IMR-90 (cell line): Measurements from ENCODE around the gene FOXA2. TPM values are rescaled to one million over a fixed set of nuclear protein-coding genes. Genes with fewer than 3 reads are reported as not detected.

Experiments used
- ATAC-seq: fragments of 200-7000 bp; cut with Tn5 transposase; 2 replicates; pipeline ENCODE4 v1.9.1; 2020; ENCODE audit warnings: low read depth, mild to moderate bottlenecking, moderate library complexity
- BruUV-seq: library from RNA; stranded (reverse); fragments of 400-500 nt; replicated peaks from 2 replicates; lab custom pipeline; 2021; lab: Mats Ljungman, UMichigan
- CTCF ChIA-PET: fragments of 300-600 bp; formaldehyde crosslinking; extraction: SDS; loops from one replicate; lab custom pipeline; 2021; ENCODE audit warnings: antibody characterized with exemption; lab: Yijun Ruan, JAX
- POLR2A ChIA-PET: fragments of 300-600 bp; sonication (Branson Sonifier 250); formaldehyde crosslinking; loops from one replicate; lab custom pipeline; 2022; ENCODE audit warnings: antibody characterized with exemption; ENCODE audit not compliant: unreplicated experiment; lab: Charles Lee
- DNase-seq: peaks from one replicate; pipeline ENCODE4 v3.0.0; 2013
- H2AFZ ChIP-seq: replicated peaks from 2 replicates; pipeline ENCODE3; 2013; ENCODE audit warnings: low read length, mild to moderate bottlenecking; ENCODE audit not compliant: poor library complexity
- H2AK5ac ChIP-seq: 2 replicates; pipeline ENCODE4 v1.6.1; 2013; ENCODE audit warnings: low read depth, low read length, inconsistent platforms
- H2AK9ac ChIP-seq: replicated peaks from 2 replicates; pipeline ENCODE3; 2013; ENCODE audit warnings: mild to moderate bottlenecking, low read depth, low read length, moderate library complexity; ENCODE audit not compliant: poor library complexity
- H2BK120ac ChIP-seq: 2 replicates; pipeline ENCODE4 v1.6.1; 2013; ENCODE audit warnings: low read depth, low read length, inconsistent platforms
- H2BK15ac ChIP-seq: 3 replicates; pipeline ENCODE4 v1.6.1; 2013; ENCODE audit warnings: low read depth, low read length, inconsistent platforms
- H2BK20ac ChIP-seq: 2 replicates; pipeline ENCODE4 v1.6.1; 2013; ENCODE audit warnings: low read depth, mild to moderate bottlenecking, inconsistent platforms, low read length, moderate library complexity
- H2BK5ac ChIP-seq: 2 replicates; pipeline ENCODE4 v1.6.1; 2013; ENCODE audit warnings: mild to moderate bottlenecking, low read depth, low read length, inconsistent platforms; ENCODE audit not compliant: poor library complexity, severe bottlenecking
- H3K14ac ChIP-seq: replicated peaks from 2 replicates; pipeline ENCODE4 v1.6.1; 2013; ENCODE audit warnings: low read depth, low read length, inconsistent platforms
- H3K18ac ChIP-seq: 2 replicates; pipeline ENCODE4 v1.6.1; 2013; ENCODE audit warnings: low read depth, low read length, control low read depth
- H3K23ac ChIP-seq: 2 replicates; pipeline ENCODE4 v1.6.1; 2013; ENCODE audit warnings: low read depth, low read length, inconsistent platforms
- H3K27ac ChIP-seq: 2 replicates; pipeline ENCODE4 v1.5.1; 2013; ENCODE audit warnings: mild to moderate bottlenecking, control low read depth, low read length; ENCODE audit not compliant: insufficient read depth
- H3K27me3 ChIP-seq: 2 replicates; pipeline ENCODE4 v1.6.1; 2013; ENCODE audit warnings: low read length; ENCODE audit not compliant: control insufficient read depth, insufficient read depth
- H3K36me3 ChIP-seq: 2 replicates; pipeline ENCODE4 v1.6.1; 2013; ENCODE audit warnings: low read length, mixed read lengths; ENCODE audit not compliant: control insufficient read depth, insufficient read depth
- H3K4ac ChIP-seq: 2 replicates; pipeline ENCODE4 v1.6.1; 2013; ENCODE audit warnings: low read depth, low read length, inconsistent platforms
- H3K4me1 ChIP-seq: 2 replicates; pipeline ENCODE4 v1.6.1; 2013; ENCODE audit warnings: low read length, mixed read lengths; ENCODE audit not compliant: control insufficient read depth, insufficient read depth
- H3K4me2 ChIP-seq: 2 replicates; pipeline ENCODE4 v1.6.1; 2013; ENCODE audit warnings: low read depth, mild to moderate bottlenecking, control low read depth, low read length, moderate library complexity
- H3K4me3 ChIP-seq: 2 replicates; pipeline ENCODE4 v1.5.1; 2013; ENCODE audit warnings: low read depth, mild to moderate bottlenecking, control low read depth, low read length, moderate library complexity; ENCODE audit not compliant: insufficient read depth
- H3K56ac ChIP-seq: 2 replicates; pipeline ENCODE4 v1.6.1; 2013; ENCODE audit warnings: low read length, inconsistent platforms; ENCODE audit not compliant: insufficient read depth; ENCODE audit errors: extremely low read depth
- H3K79me1 ChIP-seq, 2 experiments: 2 replicates each; pipeline ENCODE4 v1.6.1; 2013; ENCODE audit warnings: low read length in 2 of 2, inconsistent platforms in 1 of 2, low read depth in 1 of 2
- H3K9ac ChIP-seq: 2 replicates; pipeline ENCODE4 v1.6.1; 2013; ENCODE audit warnings: low read depth, low read length, control low read depth
- H3K9me1 ChIP-seq: 2 replicates; pipeline ENCODE4 v1.6.1; 2013; ENCODE audit warnings: low read length, inconsistent platforms; ENCODE audit not compliant: insufficient read depth
- H3K9me3 ChIP-seq: 2 replicates; pipeline ENCODE4 v1.6.1; 2013; ENCODE audit warnings: low read length; ENCODE audit not compliant: control insufficient read depth, insufficient read depth
- H4K20me1 ChIP-seq: 2 replicates; pipeline ENCODE4 v1.6.1; 2013; ENCODE audit warnings: low read length, inconsistent platforms; ENCODE audit not compliant: insufficient read depth
- H4K5ac ChIP-seq: 2 replicates; pipeline ENCODE4 v1.6.1; 2013; ENCODE audit warnings: mild to moderate bottlenecking, low read depth, low read length, control low read depth
- H4K8ac ChIP-seq, 2 experiments: 2 replicates each; pipeline ENCODE4 v1.6.1; 2013; ENCODE audit warnings: low read depth in 2 of 2, low read length in 2 of 2, control low read depth in 1 of 2, inconsistent platforms in 1 of 2
- H4K91ac ChIP-seq: 2 replicates; pipeline ENCODE4 v1.6.1; 2013; ENCODE audit warnings: low read depth, low read length, inconsistent platforms; ENCODE audit not compliant: insufficient read depth
- NFE2L2 ChIP-seq: fragments of 150-350 bp; IDR thresholded peaks from 2 replicates; pipeline ENCODE4 v1.6.1; 2016; ENCODE audit warnings: low read depth, mild to moderate bottlenecking, low read length
- SMC3 ChIP-seq: fragments of 150-350 bp; IDR thresholded peaks from 2 replicates; pipeline ENCODE4 v1.6.1; 2016; ENCODE audit warnings: low read depth, mild to moderate bottlenecking, antibody characterized with exemption, low read length, moderate library complexity
- WGBS, 2 experiments: methylation state at CpG; one replicate each; pipeline versions ENCODE4 v1.1.5 to v1.1.7; 2013; ENCODE audit warnings: missing lambda C conversion rate in 2 of 2; ENCODE audit not compliant: insufficient read length in 1 of 2; ENCODE audit errors: extremely low coverage in 2 of 2; 5-methylcytosine and 5-hydroxymethylcytosine counted together
- dilution Hi-C: fragments of 300-500 bp; cut with HindIII; formaldehyde crosslinking; loops from one replicate; pipeline ENCODE4 v1.14.3; 2018; ENCODE audit warnings: low sequenced_read_pairs; ENCODE audit not compliant: unreplicated experiment
- in situ Hi-C: fragments of 300-500 bp; cut with MboI; formaldehyde crosslinking; loops from 3 replicates; pipeline ENCODE4 v1.14.3; 2019; ENCODE audit warnings: low sequenced_read_pairs, inconsistent platforms, mixed read lengths
- intact Hi-C: fragments of 100-400 bp; cut with micrococcal nuclease; formaldehyde crosslinking; loops from 2 replicates; pipeline ENCODE4 v1.10.0; 2022
- polyA plus RNA-seq, 3 experiments: library from polyadenylated mRNA; depleted of rRNA; stranded (reverse); fragments of >200 nt; gene quantifications; 2 replicates each; pipeline ENCODE4 v1.2.3, GENCODE V29; 2012; ENCODE audit warnings: low replicate concordance in 1 of 3
- total RNA-seq: library from RNA; depleted of rRNA; stranded (reverse); fragments of >200 nt; gene quantifications from 2 replicates; pipeline ENCODE4 v1.2.3, GENCODE V29; 2012

Gene FOXA2
- total and polyA plus RNA-seq, 2 of the 4 experiments (the other 2 are of a cell fraction): not detected

DNA sequence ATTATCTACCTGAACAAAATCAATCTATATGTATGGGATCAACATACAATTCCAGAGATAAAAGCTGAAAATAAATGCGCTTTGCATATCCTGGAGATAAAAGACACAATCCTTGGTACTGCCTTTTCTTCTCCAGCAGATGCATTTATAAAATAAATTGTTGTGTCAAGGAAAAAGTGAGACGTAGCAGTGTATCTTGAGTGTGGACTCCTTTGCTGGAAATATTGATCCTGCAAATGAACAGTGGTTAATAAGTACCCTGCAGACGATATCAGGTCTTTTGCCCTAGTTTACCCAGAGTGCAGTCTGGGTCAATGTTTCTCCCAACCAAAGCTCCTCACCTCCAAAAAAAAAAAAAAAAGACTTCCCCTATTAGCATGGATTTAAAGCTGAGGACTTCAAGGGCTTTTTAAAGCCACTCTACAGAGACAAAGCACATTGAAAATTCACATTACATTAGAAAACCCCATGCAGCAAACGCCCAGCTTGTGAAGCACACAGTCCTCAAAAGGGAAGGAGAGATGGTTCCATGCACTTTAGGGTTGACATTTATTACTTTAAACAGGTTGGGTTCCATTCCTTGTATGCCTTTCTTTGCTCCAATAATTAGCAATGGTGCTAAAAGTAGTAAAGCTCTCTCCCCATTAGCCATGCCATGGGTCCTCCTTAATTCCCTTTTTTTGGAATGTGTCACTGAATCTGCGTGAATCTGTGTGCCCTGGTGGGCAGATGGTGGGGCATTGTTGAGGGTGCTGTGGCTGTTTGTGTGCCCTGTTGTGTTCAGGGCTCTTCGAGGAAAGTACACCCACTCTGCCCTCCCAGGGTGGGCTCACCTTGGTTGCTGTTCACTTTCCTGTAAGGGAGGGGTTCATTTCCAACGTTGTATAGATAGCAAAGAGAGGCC, 21.1 kb downstream of the FOXA2 start (continued):
- TF ChIP-seq SMC3: no peak

DNA sequence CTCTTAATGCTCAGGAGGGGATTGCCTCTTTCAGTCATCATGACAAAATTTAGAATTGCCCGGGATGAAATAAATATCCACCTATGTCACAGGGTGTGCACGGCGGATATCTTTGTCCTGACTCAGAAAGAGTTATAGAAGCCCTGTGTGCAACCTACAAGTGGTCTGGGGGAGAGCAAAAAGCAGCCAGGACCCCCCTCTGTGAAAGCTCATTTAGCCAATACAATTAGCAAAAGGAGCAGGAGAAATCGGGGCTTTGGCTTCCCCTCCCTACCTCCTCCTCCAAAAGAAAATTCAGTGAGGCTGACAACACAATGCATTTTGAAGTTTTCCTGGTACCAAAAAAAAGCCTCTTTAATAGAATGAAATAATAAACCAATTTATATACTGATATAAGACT, 21.8 kb downstream of the FOXA2 start:
- BruUV-seq: no TSS peak
- no peak overlapping the region for H2AK5ac ChIP-seq
- no peaks in the 10 kb centered on the region for H3K9me1 ChIP-seq
- in situ Hi-C loops: no loop called here
- H2BK120ac ChIP-seq: no peak overlapping the region
- dilution Hi-C loops: no loop called here
- H2BK15ac ChIP-seq: no peak overlapping the region
- H3K27ac ChIP-seq: no peak overlapping the region
- no peak overlapping the region for H4K8ac ChIP-seq
- intact Hi-C loops: no loop called here
- H3K4me3 ChIP-seq: no peak overlapping the region
- H4K20me1 ChIP-seq: no peaks in the 10 kb centered on the region
- TF ChIP-seq NFE2L2: no peak
- H3K18ac ChIP-seq: no peak overlapping the region
- no peak overlapping the region for H2BK20ac ChIP-seq
- ChIA-PET CTCF (no interaction called here), POLR2A (no interaction called here)
- DNase-seq (no peak), ATAC-seq (no peak)
- H3K56ac ChIP-seq: no peak overlapping the region
- H3K9me3 ChIP-seq: no peaks in the 10 kb centered on the region
- H3K4ac ChIP-seq: no peak overlapping the region
- no peak overlapping the region for H2AFZ ChIP-seq
- WGBS, 2 experiments: no CpG with 5 or more reads among the region's 4 CpGs
- H4K91ac ChIP-seq: no peak overlapping the region
- peaks cover 15% of the 10 kb centered on the region for H3K27me3 ChIP-seq
- H4K5ac ChIP-seq: no peak overlapping the region
- no peaks in the 10 kb centered on the region for H3K79me1 ChIP-seq
- H3K23ac ChIP-seq: no peak overlapping the region
- no peak overlapping the region for H3K14ac ChIP-seq
- no peaks in the 10 kb centered on the region for H3K4me1 ChIP-seq
- no peaks in the 10 kb centered on the region for H3K36me3 ChIP-seq
- no peak overlapping the region for H2AK9ac ChIP-seq
- H3K4me2 ChIP-seq: no peak overlapping the region
- no peak overlapping the region for H3K9ac ChIP-seq
- H2BK5ac ChIP-seq: no peak overlapping the region
